Stromal cell of bone marrow (primary cell): ENCODE measurements around the gene NALCN.

Experiments used
- DNase-seq: peaks from one replicate; pipeline ENCODE4 v3.0.0-alpha.2; 2012; ENCODE audit warnings: low read depth

NALCN gene

DNA sequence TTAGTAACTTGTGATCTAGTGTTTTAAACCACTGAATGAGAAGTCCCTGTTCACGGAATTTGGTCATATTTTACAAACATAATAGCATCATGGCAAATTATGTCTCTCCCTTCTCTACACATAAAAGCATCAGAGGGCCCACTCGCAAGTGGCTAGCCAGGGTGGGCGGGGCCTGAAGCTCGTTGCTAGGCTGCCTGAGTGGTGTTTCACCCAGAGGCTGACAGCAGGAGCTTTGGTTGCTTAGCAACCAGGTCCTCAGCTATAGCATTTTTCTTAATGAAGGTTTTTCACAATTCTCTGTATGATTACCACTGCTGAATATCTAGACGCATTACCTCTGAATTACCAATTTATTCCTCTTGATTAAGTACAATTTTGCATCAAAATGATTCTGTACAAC lies 126.5 kb downstream of the NALCN start:
- DNase-seq, result no peak

DNA sequence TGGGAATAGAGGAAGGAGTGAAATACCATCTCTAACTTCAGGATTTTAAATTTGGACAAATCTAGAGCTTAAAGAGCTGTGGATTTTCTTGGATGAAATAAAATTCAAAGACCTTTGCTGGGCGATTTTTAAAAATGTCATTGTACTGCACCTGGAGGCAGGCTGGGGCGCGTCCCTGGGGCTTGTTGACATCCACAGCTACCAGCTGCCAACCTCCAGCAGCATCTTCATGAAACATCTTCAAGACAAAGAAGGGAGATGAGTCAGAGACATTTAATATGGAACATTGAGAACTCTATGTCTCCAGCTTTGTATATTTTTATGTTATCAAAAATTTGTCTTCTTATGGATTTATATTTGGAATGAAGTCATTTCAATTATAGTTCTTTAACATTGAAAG lies 132.5 kb downstream of the NALCN start:
- no peak for DNase-seq

DNA sequence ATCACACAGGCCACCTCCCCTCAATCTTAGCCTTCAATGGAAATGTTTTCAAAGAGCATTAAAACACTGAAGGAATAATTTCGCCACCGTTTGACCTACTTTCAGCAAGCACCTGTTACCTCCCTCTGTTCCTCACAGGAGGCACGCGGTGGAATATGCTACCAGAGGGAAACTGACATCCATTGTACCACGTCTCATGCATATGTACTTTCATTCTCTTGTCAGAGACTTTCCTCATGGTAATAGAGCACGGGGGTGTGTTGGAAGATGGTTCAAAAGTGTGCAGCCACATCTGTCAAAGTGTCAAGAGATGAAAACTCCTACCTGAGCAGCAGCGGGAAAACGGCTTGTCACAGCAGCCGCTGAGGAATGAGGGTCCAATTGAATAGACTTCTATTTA lies 143.4 kb downstream of the NALCN start:
- DNase-seq, result no peak

DNA sequence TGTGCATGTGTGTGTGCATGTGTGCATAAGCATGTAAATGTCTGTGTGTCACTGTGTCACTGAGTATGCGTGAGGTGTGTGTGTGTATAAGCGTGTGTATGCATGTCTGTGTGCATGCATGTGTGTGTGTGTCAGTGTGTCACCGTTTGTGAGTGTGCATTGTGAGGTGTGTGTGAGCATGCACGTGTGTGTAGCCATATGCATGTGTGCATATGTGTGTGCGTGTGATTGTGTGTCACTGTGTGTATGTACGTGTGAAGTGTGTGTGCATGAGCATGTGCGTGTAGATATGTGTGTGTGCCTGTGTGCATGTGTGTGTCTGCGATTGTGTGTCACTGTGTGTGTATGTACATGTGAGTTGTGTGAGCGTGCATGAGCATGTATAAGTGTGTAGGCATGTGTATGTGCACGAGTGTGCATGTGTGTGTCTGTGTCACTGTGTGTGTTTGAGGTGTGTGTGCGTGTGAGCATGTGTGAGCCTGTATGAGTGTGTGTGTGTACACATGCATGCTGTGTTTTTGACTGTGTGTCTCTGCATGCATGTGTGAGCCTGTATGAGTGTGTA lies 144.5 kb downstream of the NALCN start:
- no peak for DNase-seq

DNA sequence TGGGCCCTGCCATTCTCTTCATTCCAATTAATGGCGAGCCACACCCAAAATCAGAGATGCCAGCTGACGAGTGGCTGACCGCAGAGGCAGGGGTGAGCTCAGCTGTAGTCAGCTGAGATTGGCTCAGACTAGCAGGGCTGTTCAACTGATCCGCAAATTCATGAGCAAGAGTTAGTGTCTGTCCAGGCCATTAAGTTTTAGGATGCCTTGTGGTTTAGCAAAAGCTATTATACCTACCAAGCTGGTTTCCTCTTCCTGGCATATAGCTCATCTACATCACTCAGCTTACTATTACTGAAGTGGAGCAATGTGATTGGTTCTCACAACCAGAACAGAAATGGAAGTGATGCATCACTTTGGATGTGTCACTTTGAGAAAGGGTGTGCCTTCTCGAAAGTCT lies 148.7 kb downstream of the NALCN start:
- DNase-seq, result peak; percentile 82

DNA sequence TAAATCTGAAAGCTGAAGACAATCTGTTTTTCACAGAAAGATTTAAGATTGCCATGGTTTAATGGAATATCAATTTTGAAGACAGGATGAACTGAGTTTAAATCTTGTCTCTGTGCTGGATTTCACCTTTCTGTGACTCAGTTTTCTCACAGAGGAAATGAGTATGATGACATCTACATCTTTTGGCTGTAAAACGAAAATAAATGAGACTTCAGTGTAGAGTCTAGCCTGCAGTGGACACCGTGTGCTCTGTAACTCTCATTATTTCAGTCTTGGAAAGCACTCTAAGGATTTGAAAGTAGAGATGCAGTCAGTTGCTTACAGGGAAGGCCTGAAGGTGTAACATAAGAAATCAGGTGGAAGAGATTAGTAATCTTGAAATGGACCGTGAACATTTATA lies 150.4 kb downstream of the NALCN start:
- no peak for DNase-seq

DNA sequence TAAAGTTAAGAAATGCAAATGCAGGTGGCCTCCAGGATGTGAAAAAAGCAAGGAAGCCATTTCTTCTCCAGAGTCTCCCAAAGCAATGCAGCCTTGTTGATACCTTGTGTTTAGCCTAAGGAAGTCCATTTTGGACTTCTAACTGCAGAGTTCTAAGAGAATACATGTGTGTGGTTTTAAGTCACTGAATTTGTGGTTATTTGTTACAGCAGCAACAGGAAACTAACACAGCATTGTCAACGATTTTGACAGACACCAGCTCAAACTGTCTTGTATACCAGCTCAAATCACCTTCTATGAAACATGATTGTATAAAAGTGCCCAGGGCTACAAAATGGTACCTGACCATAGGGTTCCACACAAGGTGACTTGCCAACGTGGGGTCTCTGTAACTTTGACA lies 151.4 kb downstream of the NALCN start:
- DNase-seq, result no peak

DNA sequence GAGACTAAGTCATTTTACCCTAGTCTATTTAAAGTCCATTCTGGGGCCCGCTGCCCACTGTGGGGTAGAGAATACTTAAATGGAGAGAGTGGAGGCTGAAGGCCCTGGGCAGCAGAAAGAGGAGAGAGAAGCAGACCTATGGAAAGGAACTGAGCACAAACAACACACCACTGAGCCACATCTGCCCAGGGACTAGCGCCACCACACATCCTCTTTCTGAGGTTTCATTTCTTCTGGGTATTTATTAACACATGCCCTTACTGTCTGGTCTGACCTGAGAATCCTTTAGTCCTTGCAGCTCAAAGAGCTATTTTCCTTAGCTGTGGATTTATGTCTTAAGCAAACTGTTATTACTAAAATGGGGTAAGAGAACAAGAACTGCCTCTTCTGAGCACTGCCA lies 154.0 kb downstream of the NALCN start:
- DNase-seq, result no peak

DNA sequence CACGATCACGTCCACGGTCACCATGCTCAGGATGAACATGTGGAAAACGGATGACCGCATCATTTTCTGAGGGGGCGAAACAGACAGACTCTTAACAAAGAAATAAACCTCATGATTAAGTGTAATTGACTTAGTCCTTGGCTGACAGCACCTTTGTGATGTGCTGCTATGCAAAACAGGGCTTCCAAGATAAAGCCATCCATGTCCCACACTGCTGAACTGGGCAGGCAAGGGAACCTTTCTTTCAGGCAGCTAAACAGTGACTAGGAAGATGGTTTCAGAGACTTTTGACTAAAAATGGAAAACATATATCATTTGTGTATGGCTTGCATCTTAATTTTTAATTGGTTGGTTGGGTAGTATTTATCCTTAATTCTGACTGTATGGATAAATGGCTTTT lies 157.8 kb downstream of the NALCN start:
- no peak for DNase-seq

DNA sequence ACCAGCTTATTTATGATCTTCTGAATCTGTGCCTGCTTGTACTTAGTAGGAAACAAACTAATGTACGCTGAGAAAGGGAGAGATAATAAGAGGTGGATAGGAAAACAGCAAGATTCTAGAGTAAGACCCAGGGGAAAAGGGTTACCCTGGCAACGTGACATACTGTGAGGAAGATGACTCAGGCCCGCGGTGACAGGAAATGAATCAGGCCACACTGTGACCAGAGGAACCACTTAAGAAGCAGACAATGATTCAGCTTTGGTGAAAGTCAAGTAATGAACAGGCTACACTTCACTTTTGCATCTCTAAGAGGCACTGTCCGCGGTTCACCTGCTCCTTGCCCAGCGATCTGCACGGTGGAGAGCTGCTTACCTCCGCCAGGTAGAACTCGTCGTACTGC lies 158.2 kb downstream of the NALCN start:
- peak; percentile 86 for DNase-seq

DNA sequence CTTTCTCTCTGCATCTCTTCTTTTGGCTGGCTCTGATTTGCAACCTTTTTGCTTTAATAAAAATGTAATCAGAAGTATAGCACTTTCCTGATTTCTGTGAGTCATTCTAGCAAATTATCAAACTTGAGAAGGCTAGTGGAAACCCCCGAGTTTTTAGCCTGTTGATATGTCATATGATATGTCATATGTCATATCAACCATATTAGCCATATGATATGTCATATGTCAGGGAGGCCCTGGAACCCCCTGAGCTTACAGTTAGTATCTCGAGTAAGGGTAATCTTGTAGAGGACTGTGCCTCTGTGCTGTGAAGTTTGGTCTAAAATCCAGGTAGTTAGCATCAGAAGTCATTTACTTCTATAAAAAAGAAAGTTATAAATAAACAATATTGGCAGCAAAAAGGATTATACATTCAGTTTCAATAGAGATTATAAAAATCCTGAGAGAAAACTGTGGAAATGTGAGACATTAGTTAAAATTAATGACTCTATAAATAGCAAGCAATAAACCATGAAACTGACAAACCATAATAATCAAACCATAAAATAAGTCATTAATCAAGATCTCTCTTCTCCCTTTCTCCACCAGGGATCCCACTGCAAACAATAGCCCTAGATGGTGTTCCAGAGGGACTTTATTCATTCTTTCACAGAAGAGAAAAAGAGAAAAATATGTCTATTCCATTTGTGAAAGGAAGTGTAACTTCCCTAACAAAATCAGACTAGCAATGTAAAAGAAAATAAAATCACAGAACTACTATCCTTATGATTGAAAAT lies 167.4 kb downstream of the NALCN start:
- no peak for DNase-seq

DNA sequence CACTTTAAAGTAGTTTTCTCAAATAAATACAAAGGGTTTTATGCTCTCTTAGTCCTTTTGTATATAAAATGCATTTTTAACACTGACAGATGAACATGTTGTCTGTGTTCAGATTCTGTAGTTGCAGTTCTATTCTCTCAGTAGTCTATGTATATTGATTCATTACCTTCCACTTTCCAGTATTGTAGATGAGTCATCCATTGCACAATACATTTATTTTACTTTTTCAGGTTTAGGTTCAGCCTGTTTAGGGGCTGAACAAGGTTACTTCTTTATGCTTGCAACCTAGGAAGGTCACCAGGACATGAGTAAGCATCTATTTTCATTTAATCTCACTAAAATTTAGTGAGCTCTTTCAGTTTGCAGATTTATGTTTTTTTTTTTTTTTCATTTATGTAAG lies 173.6 kb downstream of the NALCN start:
- DNase-seq, result no peak

DNA sequence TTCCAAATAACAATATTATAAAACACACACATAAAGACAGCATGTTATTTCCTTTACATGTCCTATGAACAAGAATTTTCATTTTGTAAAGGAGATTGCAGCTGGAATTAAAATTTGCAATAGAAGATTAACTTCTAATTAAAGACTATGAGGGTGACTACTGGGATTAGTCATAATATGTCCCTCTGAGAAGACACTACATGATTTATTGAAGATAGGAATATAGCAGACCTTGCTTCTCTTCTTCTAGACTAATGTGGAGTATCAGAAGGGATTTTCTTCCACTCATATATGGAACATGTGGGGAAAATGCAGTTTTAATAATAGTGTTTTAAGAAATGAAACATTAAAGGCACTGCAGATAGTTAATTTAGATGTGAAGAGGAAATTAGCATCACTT lies 177.8 kb downstream of the NALCN start:
- DNase-seq, result no peak

DNA sequence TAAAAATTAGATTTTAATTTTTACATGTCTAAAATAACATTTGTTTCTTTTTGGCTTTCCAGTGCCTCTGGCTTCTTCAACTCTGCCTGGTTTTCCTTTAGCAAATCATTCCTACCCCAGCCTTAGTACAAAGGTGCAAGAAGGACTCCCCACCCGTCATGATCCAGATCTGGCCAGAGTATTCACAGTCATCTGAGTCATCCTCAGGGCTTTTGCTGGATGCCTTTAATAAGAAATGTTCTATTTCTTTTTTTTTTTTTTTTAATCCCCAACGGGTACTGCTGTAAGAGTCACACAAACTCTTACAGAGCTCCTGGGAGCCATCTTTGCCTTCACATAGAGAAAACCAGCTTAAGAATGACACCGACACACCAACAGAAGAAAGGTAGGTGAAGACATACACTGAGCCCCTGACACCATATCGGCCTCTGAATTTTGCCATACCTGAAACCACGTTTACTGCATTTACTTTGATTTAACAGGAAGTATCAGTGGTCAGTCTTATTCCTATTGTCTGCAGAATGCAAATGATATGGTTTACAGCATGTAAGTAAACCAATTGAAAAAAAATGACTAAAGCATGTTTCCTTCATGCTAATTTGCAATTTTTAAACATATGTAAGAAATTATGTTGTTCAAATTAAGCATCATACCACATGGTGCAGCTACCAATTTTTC lies 184.4 kb downstream of the NALCN start:
- DNase-seq, result peak; percentile 36

DNA sequence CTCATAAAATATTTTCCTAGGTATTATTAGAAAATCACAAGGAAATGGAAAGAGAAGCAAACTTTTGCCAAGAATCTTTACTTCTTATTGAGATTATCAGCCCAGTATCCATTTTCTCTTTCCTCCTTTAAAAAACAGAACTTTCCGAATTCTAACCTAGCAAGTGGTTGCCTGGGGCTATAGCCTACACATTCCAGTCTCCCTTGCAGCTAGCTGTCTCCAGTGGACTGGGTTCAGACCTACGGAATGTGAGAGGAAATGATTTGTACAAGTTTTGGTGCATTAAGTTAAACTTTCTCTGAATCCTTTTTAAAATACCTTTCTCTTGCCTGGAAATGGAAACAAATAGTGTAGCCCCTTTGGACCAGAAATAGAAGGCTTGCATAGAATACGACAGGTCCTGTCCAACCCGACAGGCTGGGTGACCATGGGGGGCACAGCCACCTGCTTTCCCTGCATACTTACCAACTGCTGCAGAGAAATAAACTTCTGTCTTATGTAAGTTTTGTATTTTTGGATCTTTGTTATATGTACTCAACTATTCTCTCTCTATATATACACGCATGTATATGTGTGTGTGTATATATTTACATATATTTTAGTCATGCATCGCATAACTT lies 185.9 kb downstream of the NALCN start:
- no peak for DNase-seq

DNA sequence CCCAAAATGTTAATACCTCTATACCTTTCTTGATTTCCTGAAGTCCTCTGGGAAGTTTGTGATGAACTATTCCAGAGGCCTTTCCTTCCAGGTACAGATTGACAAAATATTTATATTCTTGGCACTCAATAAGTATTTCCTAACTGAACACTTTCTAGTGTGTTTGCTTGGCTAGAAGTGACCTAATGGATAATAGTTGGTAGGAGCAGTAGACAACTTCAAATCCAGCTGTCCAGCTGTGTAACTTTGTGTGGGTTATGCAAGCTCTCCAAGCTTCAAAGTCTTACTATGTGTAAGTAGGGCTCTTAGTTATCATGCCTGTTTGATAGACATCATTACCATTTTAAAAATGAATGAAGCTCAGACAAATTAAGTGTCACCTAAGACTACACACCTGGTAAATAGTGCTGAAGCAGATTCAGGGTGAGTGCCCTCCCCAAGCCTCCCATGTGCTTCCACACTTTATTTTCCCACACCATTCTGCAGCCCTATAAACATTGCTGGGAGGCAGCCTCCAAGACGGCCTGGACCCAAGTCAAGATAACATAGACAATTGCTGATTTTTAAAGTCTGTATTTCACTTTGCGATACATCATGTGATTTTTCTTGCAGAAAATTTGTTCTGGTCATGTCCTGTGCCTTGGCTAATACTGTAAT lies 196.6 kb downstream of the NALCN start:
- no peak for DNase-seq

DNA sequence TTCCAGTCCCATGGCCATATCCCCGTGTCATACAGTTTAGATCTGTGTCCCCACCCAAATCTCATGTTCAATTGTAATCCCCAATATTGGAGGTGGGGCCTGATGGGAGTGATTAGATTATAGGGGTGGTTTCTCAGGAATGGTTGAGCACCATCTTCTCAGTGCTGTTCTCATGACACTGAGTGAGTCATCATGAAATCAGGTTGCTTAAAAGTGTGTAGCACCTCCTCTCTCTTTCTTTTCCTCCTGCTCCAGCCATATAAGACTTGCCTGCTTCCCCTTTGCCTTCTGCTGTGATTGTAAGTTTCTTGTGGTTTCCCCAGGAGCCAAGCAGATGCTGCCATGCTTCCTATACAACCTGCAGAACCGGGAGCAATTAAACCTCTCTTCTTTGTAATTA lies 197.8 kb downstream of the NALCN start:
- DNase-seq, result no peak

DNA sequence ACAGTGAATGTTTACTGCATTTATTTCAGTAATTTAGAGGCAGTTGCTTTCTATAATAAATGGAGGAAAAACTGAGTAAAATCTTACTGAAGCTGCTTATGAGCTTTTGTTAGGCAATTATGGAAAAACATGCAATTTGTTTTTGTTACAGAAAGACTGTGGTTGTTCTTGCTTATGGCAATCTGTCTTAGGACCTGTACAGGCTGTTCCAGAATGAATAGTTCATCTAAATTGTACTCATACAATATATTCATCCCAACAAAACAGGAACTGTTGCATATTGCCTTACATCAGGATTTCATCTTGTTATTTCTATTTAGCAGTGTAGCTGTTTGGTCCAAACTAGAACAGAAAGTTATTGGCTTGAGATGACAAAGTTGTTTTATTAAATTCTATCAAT lies 199.2 kb downstream of the NALCN start:
- no peak for DNase-seq

DNA sequence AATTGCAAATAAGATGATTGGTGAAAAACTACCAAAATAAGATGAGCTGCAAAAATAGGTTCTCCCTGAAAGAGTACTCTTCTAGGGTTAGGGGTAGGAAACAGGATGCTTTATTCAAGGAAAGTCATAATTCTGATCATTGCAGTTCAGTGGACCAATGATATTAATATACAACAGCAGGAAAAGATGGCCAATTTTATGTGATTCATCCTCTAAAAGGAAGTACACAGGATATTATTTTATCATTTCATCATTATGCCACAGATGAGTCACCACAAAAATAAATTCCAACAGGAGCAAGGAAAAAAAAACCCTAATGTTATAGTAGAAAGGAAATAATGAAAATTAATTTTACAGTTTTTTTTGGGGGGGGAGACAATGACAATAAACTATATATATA lies 205.0 kb downstream of the NALCN start:
- DNase-seq, result peak; percentile 64

DNA sequence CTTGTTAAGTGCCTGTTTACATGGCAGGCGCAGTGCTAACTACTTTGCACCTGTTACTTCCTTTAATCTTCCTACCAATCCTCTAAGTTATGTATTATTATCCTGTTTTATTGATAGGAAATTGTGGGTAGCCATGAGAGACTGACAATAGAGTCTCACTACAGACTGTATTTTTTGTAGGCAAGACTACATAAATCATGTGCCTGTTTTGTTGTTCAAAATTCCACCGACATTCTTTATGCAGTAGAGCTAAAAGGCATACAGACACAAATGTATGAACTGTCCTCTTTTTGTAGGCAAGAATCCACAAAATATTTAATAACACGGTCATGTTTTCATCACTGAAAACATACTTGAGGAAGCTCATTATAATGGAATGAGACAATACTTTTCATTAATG lies 205.5 kb downstream of the NALCN start:
- DNase-seq, result no peak

DNA sequence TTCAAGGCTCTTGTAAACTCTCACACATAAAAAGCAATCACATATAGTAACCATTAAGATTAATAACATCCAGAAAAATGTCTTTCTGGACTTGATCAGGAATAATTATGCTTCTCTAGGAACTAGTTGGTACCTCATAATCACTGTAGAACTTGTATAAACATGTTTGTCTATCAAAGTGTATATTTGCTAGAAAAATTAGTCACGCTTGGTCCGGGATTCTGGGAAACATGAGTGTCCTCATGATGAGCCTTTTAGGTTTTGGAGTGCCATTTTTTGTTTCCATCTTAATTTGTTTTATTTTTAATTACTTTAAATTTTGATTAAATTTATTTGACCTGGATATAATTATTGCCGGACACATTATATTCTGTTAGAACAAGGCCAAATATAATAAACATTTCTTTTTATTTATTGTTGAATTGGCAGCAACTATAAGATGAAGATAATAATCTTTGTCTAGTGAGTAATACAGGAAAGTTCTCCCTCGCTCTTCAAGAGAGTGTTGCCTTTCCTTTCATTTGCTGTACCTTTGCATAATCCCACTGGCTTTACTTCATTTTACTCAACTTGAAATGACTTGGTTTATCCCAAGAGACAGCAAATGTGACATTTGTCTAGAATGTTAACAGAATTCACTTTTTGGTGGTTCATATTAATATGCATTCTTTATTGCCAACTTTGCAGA lies 207.0 kb downstream of the NALCN start:
- DNase-seq, result no peak

DNA sequence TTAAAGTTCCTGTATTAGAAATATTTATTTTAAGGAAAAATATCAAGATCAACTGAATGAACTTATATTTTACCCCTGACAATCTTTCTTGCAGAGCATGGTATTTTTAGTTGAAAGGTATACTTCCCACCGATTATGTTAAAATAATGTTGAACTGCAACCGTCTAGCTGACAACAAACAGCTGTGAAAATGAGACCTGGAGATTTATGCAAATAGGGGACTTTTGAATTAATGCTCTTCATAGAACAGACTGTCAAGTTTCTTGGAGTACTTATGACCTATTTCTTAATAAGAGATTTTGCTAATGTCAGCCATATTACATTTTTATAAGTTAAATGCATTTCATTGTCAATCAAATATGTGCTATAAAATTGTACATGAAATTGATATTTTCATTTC lies 210.9 kb downstream of the NALCN start:
- DNase-seq, result no peak
